ENCODE results near the gene AGFG1.

AGFG1 gene

GRCh38 chr2:227462462-227462951 lies 9.4 kb upstream of the AGFG1 start:
- no peak for DNase-seq

GRCh38 chr2:227462972-227463931 lies 8.7 kb upstream of the AGFG1 start:
- no peak for DNase-seq

GRCh38 chr2:227464361-227464760 lies 7.6 kb upstream of the AGFG1 start:
- no peak for DNase-seq

GRCh38 chr2:227464851-227465250 lies 7.1 kb upstream of the AGFG1 start:
- DNase-seq: no peak

GRCh38 chr2:227466887-227467600 lies 4.9 kb upstream of the AGFG1 start:
- no peak for DNase-seq

GRCh38 chr2:227471412-227471811 lies 544 bp upstream of the AGFG1 start:
- DNase-seq: no peak

- peak; percentile 36 for DNase-seq
Observed at GRCh38 chr2:227472265-227473121, 537 bp downstream of the AGFG1 start.

GRCh38 chr2:227473122-227473461 lies 1.1 kb downstream of the AGFG1 start:
- no peak for DNase-seq

- no peak for DNase-seq
Observed at GRCh38 chr2:227473806-227474205, 1.9 kb downstream of the AGFG1 start.

- no peak for DNase-seq
Observed at GRCh38 chr2:227474410-227474809, 2.5 kb downstream of the AGFG1 start.

- DNase-seq: no peak
Observed at GRCh38 chr2:227477291-227477690, 5.3 kb downstream of the AGFG1 start.

GRCh38 chr2:227479865-227480475 lies 8.0 kb downstream of the AGFG1 start:
- no peak for DNase-seq

GRCh38 chr2:227480528-227480927 lies 8.6 kb downstream of the AGFG1 start:
- no peak for DNase-seq

- no peak for DNase-seq
Observed at GRCh38 chr2:227482638-227483340, 10.8 kb downstream of the AGFG1 start.

- DNase-seq: no peak
Observed at GRCh38 chr2:227485429-227485828, 13.5 kb downstream of the AGFG1 start.

GRCh38 chr2:227486688-227487087 lies 14.7 kb downstream of the AGFG1 start:
- no peak for DNase-seq

GRCh38 chr2:227488045-227488444 lies 16.1 kb downstream of the AGFG1 start:
- no peak for DNase-seq

- DNase-seq: no peak
Observed at GRCh38 chr2:227491386-227491785, 19.4 kb downstream of the AGFG1 start.

- DNase-seq: no peak
Observed at GRCh38 chr2:227493524-227493923, 21.6 kb downstream of the AGFG1 start.

- DNase-seq: no peak
Observed at GRCh38 chr2:227497158-227497557, 25.2 kb downstream of the AGFG1 start.

- DNase-seq: no peak
Observed at GRCh38 chr2:227499627-227500300, 27.8 kb downstream of the AGFG1 start.
